PC-9 (cell line): ENCODE measurements around the gene LGALS9. TPM values are rescaled to one million over a fixed set of nuclear protein-coding genes. Genes with fewer than 3 reads are reported as not detected.
"Not testable (repeated sequence)": the region's sequence is repeated elsewhere in the genome, so short reads cannot be mapped to it uniquely, and the experiment has no call there.

ENCODE experiments used
- BruUV-seq: library from RNA; stranded (reverse); fragments of 400-500 nt; replicated peaks from 2 replicates; lab custom pipeline; 2021; lab: Mats Ljungman, UMichigan
- CTCF ChIA-PET: fragments of 300-600 bp; sonication (Branson Sonifier 250); formaldehyde crosslinking; loops from one replicate; lab custom pipeline; 2022; ENCODE audit warnings: antibody characterized with exemption; lab: Charles Lee
- POLR2A ChIA-PET: fragments of 300-600 bp; sonication (Branson Sonifier 250); formaldehyde crosslinking; loops from one replicate; lab custom pipeline; 2022; ENCODE audit warnings: antibody characterized with exemption; ENCODE audit not compliant: unreplicated experiment; lab: Charles Lee
- DNase-seq, 2 experiments: peaks; one replicate each; pipeline versions ENCODE4 v3.0.0 to v3.0.0-alpha.2; 2015 to 2022; ENCODE audit warnings: mixed read lengths in 1 of 2
- H2AFZ ChIP-seq: fragments of 200-600 bp; sonication (generic); 2 replicates; pipeline ENCODE4 v1.8.1; 2017; ENCODE audit warnings: antibody characterized with exemption
- H3F3A ChIP-seq: fragments of 200-600 bp; sonication (generic); 2 replicates; pipeline ENCODE4 v1.8.1; 2017; ENCODE audit warnings: antibody characterized with exemption, mild to moderate bottlenecking, low read depth; ENCODE audit not compliant: insufficient read depth
- H3K27ac ChIP-seq: fragments of 200-600 bp; sonication (generic); 2 replicates; pipeline ENCODE4 v1.6.1; 2016; ENCODE audit warnings: mixed run types
- H3K27me3 ChIP-seq: fragments of 200-600 bp; sonication (generic); 2 replicates; pipeline ENCODE4 v1.6.1; 2016; ENCODE audit warnings: low read depth, mixed run types; ENCODE audit not compliant: insufficient read depth
- H3K36me3 ChIP-seq: fragments of 200-600 bp; sonication (generic); 2 replicates; pipeline ENCODE4 v1.6.1; 2016; ENCODE audit warnings: low read depth, mixed run types
- H3K4me1 ChIP-seq: fragments of 200-600 bp; sonication (generic); replicated peaks from 2 replicates; pipeline ENCODE4 v1.6.1; 2016; ENCODE audit warnings: mixed run types; ENCODE audit not compliant: insufficient read depth
- H3K4me2 ChIP-seq: fragments of 200-600 bp; sonication (generic); 2 replicates; pipeline ENCODE4 v1.6.1; 2017; ENCODE audit warnings: mixed run types
- H3K4me3 ChIP-seq: fragments of 200-600 bp; sonication (generic); 2 replicates; pipeline ENCODE4 v1.6.1; 2016; ENCODE audit warnings: mixed run types
- H3K79me2 ChIP-seq: fragments of 200-600 bp; sonication (generic); 2 replicates; pipeline ENCODE4 v1.6.1; 2017; ENCODE audit warnings: low read depth, mixed run types
- H3K9me2 ChIP-seq: fragments of 200-600 bp; sonication (generic); 2 replicates; pipeline ENCODE4 v1.8.1; 2017; ENCODE audit warnings: mild to moderate bottlenecking; ENCODE audit not compliant: insufficient read depth
- H3K9me3 ChIP-seq: fragments of 200-600 bp; sonication (generic); 2 replicates; pipeline ENCODE4 v1.8.1; 2016; ENCODE audit warnings: low read depth; ENCODE audit not compliant: insufficient read depth
- H4K20me1 ChIP-seq: fragments of 200-600 bp; sonication (generic); 2 replicates; pipeline ENCODE4 v1.8.1; 2017; ENCODE audit not compliant: insufficient read depth
- EZH2 ChIP-seq: fragments of 200-600 bp; sonication (generic); IDR thresholded peaks from 2 replicates; pipeline ENCODE4 v1.8.0; 2017; ENCODE audit warnings: antibody characterized with exemption, low read depth
- intact Hi-C: fragments of 100-400 bp; cut with micrococcal nuclease; formaldehyde crosslinking; loops from one replicate; pipeline ENCODE4 v1.10.0; 2022; ENCODE audit not compliant: unreplicated experiment
- total RNA-seq: library from RNA; stranded (reverse); gene quantifications from 2 replicates; pipeline ENCODE4 v1.2.3, GENCODE V29; 2021
- TF ChIP-seq, protein P1 (sequence below): fragments of 200-600 bp; sonication (generic); conservative IDR thresholded peaks from 2 replicates; pipeline ENCODE4 v1.6.1; 2017; ENCODE audit warnings: mixed run types, antibody characterized with exemption, mild to moderate bottlenecking, moderate library complexity

LGALS9 gene
- total RNA-seq, 1 experiment from 2014 or later = 14.5 TPM

DNA sequence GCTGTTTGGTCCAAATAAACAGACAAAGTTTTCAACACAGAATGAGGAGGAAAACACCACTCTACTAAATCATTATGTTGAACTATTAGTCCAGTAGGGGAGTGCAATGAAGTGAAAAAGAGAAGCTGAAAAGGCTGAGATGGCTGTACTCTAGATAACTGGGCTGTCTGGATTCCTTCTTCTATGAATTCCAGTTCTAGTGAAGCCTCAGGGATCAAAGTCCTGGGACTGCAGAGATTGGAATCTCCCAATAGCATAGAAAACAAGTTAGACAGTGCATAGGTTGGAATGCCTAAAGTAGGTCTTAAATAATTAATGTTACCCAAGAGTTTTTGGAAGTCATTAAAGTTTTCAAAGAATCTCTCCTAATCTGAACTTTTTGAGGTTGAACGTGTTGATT is 59.9 kb downstream of the LGALS9 start:
- POLR2A ChIA-PET = no interaction called here
- CTCF ChIA-PET = no interaction called here
- TF ChIP-seq, protein P1, sequence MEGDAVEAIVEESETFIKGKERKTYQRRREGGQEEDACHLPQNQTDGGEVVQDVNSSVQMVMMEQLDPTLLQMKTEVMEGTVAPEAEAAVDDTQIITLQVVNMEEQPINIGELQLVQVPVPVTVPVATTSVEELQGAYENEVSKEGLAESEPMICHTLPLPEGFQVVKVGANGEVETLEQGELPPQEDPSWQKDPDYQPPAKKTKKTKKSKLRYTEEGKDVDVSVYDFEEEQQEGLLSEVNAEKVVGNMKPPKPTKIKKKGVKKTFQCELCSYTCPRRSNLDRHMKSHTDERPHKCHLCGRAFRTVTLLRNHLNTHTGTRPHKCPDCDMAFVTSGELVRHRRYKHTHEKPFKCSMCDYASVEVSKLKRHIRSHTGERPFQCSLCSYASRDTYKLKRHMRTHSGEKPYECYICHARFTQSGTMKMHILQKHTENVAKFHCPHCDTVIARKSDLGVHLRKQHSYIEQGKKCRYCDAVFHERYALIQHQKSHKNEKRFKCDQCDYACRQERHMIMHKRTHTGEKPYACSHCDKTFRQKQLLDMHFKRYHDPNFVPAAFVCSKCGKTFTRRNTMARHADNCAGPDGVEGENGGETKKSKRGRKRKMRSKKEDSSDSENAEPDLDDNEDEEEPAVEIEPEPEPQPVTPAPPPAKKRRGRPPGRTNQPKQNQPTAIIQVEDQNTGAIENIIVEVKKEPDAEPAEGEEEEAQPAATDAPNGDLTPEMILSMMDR = no peak
- TF ChIP-seq EZH2 = no peak

DNA sequence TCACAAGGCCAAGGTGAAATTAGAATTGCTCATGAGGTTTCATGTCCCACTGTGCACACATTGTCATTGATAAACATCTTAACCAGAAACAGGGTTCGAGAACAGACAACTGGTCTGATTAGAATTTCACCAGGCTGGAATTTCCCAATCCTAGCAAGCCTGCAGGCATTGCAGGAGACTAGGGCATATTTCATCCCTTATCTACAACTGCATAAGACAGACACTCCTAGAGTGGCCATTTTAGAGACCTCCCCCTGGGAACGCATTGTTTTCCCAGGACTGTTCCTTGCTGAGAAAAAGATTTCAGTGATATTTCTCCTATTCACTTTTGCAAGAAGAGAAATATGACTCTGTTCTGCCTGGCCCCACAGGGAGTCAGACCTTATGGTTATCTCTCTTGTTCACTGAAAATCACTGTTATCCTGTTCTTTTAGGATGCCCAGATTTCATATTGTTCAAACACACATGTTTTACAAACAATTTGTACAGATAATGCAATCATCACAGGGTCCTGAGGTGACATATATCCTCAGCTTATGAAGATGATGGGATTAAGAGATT is 64.3 kb downstream of the LGALS9 start:
- H3K9me2 ChIP-seq, H3K4me1 ChIP-seq, CTCF ChIA-PET, H3K4me2 ChIP-seq, H3K79me2 ChIP-seq, H3K27ac ChIP-seq, BruUV-seq, H3K4me3 ChIP-seq, H2AFZ ChIP-seq, intact Hi-C loops, H3K27me3 ChIP-seq, H3K9me3 ChIP-seq, H4K20me1 ChIP-seq, H3K36me3 ChIP-seq, H3F3A ChIP-seq, POLR2A ChIA-PET, DNase-seq: not testable (repeated sequence)

More for the DNA sequence above, 59.9 kb downstream of the LGALS9 start:
- Histone ChIP-seq H3F3A (no peaks in the 10 kb centered on the region), H3K4me1 (no peaks in the 10 kb centered on the region), H3K4me3 (no peak overlapping the region), H3K27me3 (no peaks in the 10 kb centered on the region; the same call in 1 of the 2 replicates), H3K9me3 (peaks cover 2% of the 10 kb centered on the region; the same call in 1 of the 2 replicates), H4K20me1 (no peaks in the 10 kb centered on the region), H3K9me2 (no peaks in the 10 kb centered on the region), H3K36me3 (no peaks in the 10 kb centered on the region), H2AFZ (no peak overlapping the region), H3K4me2 (no peak overlapping the region), H3K79me2 (no peaks in the 10 kb centered on the region), H3K27ac (no peak overlapping the region)
- intact Hi-C loops = no loop called here
- DNase-seq = no peak
- BruUV-seq = no TSS peak

Other genes starting within 250 kb of the LGALS9 start
- gene KSR1, start 174.7 kb upstream of the LGALS9 start, total RNA-seq = 19.1 and 24.6 TPM in 2 replicates
- not detected in 2 replicates for gene NOS2, start 169.3 kb downstream of the LGALS9 start, total RNA-seq